Neural cell (in vitro differentiated cells): ENCODE measurements around the gene ITGA11. TPM values are rescaled to one million over a fixed set of nuclear protein-coding genes. Genes with fewer than 3 reads are reported as not detected.

Experiments
- H2AFZ ChIP-seq: fragments of 200-600, 300-800 bp; sonication (generic), shearing (Covaris generic); 2 replicates; pipeline ENCODE4 v1.6.0; 2014; ENCODE audit warnings: low read depth, mild to moderate bottlenecking, antibody characterized with exemption, low read length, moderate library complexity
- H3F3A ChIP-seq: fragments of 200-600 bp; shearing (Covaris generic); 2 replicates; pipeline ENCODE4 v1.6.1; 2016; ENCODE audit warnings: mild to moderate bottlenecking, moderate library complexity, mixed read lengths, antibody characterized with exemption, low read length; ENCODE audit not compliant: insufficient read depth, poor library complexity, severe bottlenecking
- H3K27ac ChIP-seq: fragments of 200-600, 300-800 bp; sonication (generic), shearing (Covaris generic); 2 replicates; pipeline ENCODE4 v1.5.1; 2014; ENCODE audit warnings: mild to moderate bottlenecking, low read length, moderate library complexity
- H3K27me3 ChIP-seq: fragments of 300-800, 200-600 bp; sonication (generic), shearing (Covaris generic); 2 replicates; pipeline ENCODE4 v1.6.0; 2014; ENCODE audit warnings: mild to moderate bottlenecking, low read depth, low read length, moderate library complexity; ENCODE audit not compliant: insufficient read depth
- H3K36me3 ChIP-seq: fragments of 300-800, 200-600 bp; sonication (generic), shearing (Covaris generic); 2 replicates; pipeline ENCODE4 v1.5.1; 2014; ENCODE audit warnings: mild to moderate bottlenecking, antibody characterized with exemption, low read length, moderate library complexity; ENCODE audit not compliant: insufficient read depth
- H3K4me2 ChIP-seq: fragments of 300-800, 200-600 bp; sonication (generic), shearing (Covaris generic); 2 replicates; pipeline ENCODE4 v1.6.0; 2014; ENCODE audit warnings: mild to moderate bottlenecking, low read length
- H3K4me3 ChIP-seq: fragments of 300-800, 200-600 bp; sonication (generic), shearing (Covaris generic); 2 replicates; pipeline ENCODE4 v1.5.1; 2014; ENCODE audit warnings: mild to moderate bottlenecking, low read length, moderate library complexity
- H3K79me2 ChIP-seq: fragments of 200-600 bp; shearing (Covaris generic); replicated peaks from 2 replicates; pipeline ENCODE4 v1.6.0; 2014; ENCODE audit warnings: mild to moderate bottlenecking, low read length, moderate library complexity; ENCODE audit not compliant: insufficient read depth
- H3K9ac ChIP-seq: fragments of 300-800, 200-600 bp; sonication (generic), shearing (Covaris generic); 2 replicates; pipeline ENCODE4 v1.6.1; 2016; ENCODE audit warnings: mild to moderate bottlenecking, low read length, mixed read lengths
- H3K9me2 ChIP-seq: fragments of 200-600 bp; shearing (Covaris generic); 2 replicates; pipeline ENCODE4 v1.6.1; 2016; ENCODE audit warnings: mild to moderate bottlenecking, low read length, mixed read lengths; ENCODE audit not compliant: insufficient read depth
- H3K9me3 ChIP-seq: fragments of 200-600, 300-800 bp; sonication (generic), shearing (Covaris generic); 2 replicates; pipeline ENCODE4 v1.6.1; 2016; ENCODE audit warnings: mild to moderate bottlenecking, mixed run types, low read length, moderate library complexity, mixed read lengths
- H4K20me1 ChIP-seq: fragments of 200-600 bp; shearing (Covaris generic); 2 replicates; pipeline ENCODE4 v1.6.1; 2016; ENCODE audit warnings: mild to moderate bottlenecking, mixed run types; ENCODE audit not compliant: insufficient read depth
- CTCF ChIP-seq: fragments of 450-650 bp; IDR thresholded peaks from 2 replicates; pipeline ENCODE4 v1.5.1; 2014; ENCODE audit warnings: antibody characterized with exemption, mild to moderate bottlenecking, moderate library complexity; ENCODE audit not compliant: poor library complexity, severe bottlenecking
- EP300 ChIP-seq: fragments of 450-650 bp; conservative IDR thresholded peaks from 2 replicates; pipeline ENCODE4 v1.6.1; 2014; ENCODE audit warnings: antibody characterized with exemption, mild to moderate bottlenecking, moderate library complexity; ENCODE audit not compliant: poor library complexity, severe bottlenecking
- EZH2 ChIP-seq: fragments of 200-600, 300-800 bp; shearing (Covaris generic), sonication (generic); IDR thresholded peaks from 2 replicates; pipeline ENCODE4 v1.6.1; 2014; ENCODE audit warnings: antibody characterized with exemption, low read length, borderline replicate concordance, mild to moderate bottlenecking; ENCODE audit not compliant: insufficient read depth, poor library complexity, severe bottlenecking
- MXI1 ChIP-seq: fragments of 450-650 bp; conservative IDR thresholded peaks from 2 replicates; pipeline ENCODE4 v1.6.1; 2014; ENCODE audit warnings: antibody characterized with exemption, mild to moderate bottlenecking; ENCODE audit not compliant: poor library complexity, severe bottlenecking
- POLR2AphosphoS5 ChIP-seq: IDR thresholded peaks from 2 replicates; pipeline ENCODE4 v1.6.1; 2012
- RAD21 ChIP-seq: fragments of 450-650 bp; conservative IDR thresholded peaks from 2 replicates; pipeline ENCODE4 v1.6.1; 2014; ENCODE audit warnings: antibody characterized with exemption, mild to moderate bottlenecking, moderate library complexity
- REST ChIP-seq: IDR thresholded peaks from 2 replicates; pipeline ENCODE4 v1.6.1; 2012; ENCODE audit warnings: borderline replicate concordance
- SMC3 ChIP-seq: fragments of 450-650 bp; conservative IDR thresholded peaks from 2 replicates; pipeline ENCODE4 v1.6.1; 2014; ENCODE audit warnings: antibody characterized with exemption, mild to moderate bottlenecking, moderate library complexity; ENCODE audit not compliant: poor library complexity
- TAF1 ChIP-seq: IDR thresholded peaks from 2 replicates; pipeline ENCODE4 v1.6.1; 2012; ENCODE audit warnings: low read depth
- polyA plus RNA-seq: library from polyadenylated mRNA; depleted of rRNA; stranded (reverse); fragments of >200 nt; gene quantifications from 2 replicates; pipeline ENCODE4 v1.2.3, GENCODE V29; 2014

Gene ITGA11
- polyA plus RNA-seq, 1 donor from 2014 or later, result not detected

- H3K27ac ChIP-seq, result no peak overlapping the region
Measured at GRCh38 chr15:68379759-68380290, 52.1 kb downstream of the ITGA11 start.

GRCh38 chr15:68379058-68379758 is 52.8 kb downstream of the ITGA11 start:
- Histone ChIP-seq H3F3A (no peaks in the 10 kb centered on the region), H3K79me2 (no peaks in the 10 kb centered on the region), H3K4me2 (no peak overlapping the region), H3K27me3 (no peaks in the 10 kb centered on the region), H2AFZ (no peak overlapping the region), H3K27ac (no peak overlapping the region), H3K9me3 (no peaks in the 10 kb centered on the region), H4K20me1 (no peaks in the 10 kb centered on the region), H3K9me2 (no peaks in the 10 kb centered on the region), H3K36me3 (no peaks in the 10 kb centered on the region), H3K4me3 (no peak overlapping the region), H3K9ac (no peak overlapping the region)
- no peak for TF ChIP-seq REST

More at GRCh38 chr15:68379759-68380290, 52.1 kb downstream of the ITGA11 start:
- no peak overlapping the region for H2AFZ ChIP-seq
- H3F3A ChIP-seq, result no peaks in the 10 kb centered on the region
- no peak overlapping the region for H3K4me3 ChIP-seq
- no peaks in the 10 kb centered on the region for H3K36me3 ChIP-seq
- H3K9me3 ChIP-seq, result no peaks in the 10 kb centered on the region
- no peaks in the 10 kb centered on the region for H4K20me1 ChIP-seq
- H3K4me2 ChIP-seq, result no peak overlapping the region
- H3K27me3 ChIP-seq, result no peaks in the 10 kb centered on the region
- no peak for TF ChIP-seq TAF1
- H3K9ac ChIP-seq, result no peak overlapping the region
- no peaks in the 10 kb centered on the region for H3K9me2 ChIP-seq
- no peaks in the 10 kb centered on the region for H3K79me2 ChIP-seq

- H3F3A ChIP-seq, result no peaks in the 10 kb centered on the region
Measured at GRCh38 chr15:68378595-68378994, 53.4 kb downstream of the ITGA11 start.

More at GRCh38 chr15:68378595-68378994, 53.4 kb downstream of the ITGA11 start:
- Histone ChIP-seq H2AFZ (no peak overlapping the region), H3K27ac (no peak overlapping the region), H3K4me2 (no peak overlapping the region), H3K4me3 (no peak overlapping the region), H4K20me1 (no peaks in the 10 kb centered on the region), H3K79me2 (no peaks in the 10 kb centered on the region), H3K9me3 (no peaks in the 10 kb centered on the region), H3K36me3 (no peaks in the 10 kb centered on the region), H3K9ac (no peak overlapping the region), H3K9me2 (no peaks in the 10 kb centered on the region), H3K27me3 (no peaks in the 10 kb centered on the region)
- TF ChIP-seq MXI1 (no peak), TAF1 (no peak), RAD21 (no peak), REST (no peak), POLR2AphosphoS5 (no peak), SMC3 (no peak), EP300 (no peak), EZH2 (no peak), CTCF (no peak)
